Inferior parietal cortex (tissue), 1 donor: ENCODE results near the gene TRRAP.
"Not testable (repeated sequence)": the region's sequence is repeated elsewhere in the genome, so short reads cannot be mapped to it uniquely, and the experiment has no call there.

Experiments
- DNase-seq: peaks from one replicate; pipeline ENCODE4 v3.0.0-alpha.2; 2016; ENCODE audit errors: extremely low spot score

The TRRAP gene

DNA sequence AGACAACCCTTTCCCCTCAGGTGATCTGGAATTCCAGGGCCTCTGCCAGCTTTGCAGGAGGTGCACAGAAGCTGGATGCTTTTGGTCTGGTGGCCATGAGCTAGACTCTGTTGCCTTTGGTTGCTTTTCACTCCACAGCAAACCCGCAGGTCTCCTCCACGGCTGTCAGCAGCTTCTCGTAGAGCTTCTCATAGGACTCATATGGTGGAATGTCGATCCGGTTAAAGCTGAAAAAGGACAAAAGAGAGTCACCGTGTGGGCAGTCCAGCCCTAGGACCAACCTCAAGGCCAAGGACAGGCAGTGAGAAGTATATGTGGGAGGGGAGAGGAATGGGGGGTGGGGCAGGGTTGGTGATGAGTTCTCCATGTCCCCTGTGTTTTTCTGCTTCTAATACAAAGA lies 152.1 kb downstream of the TRRAP start:
- DNase-seq, result no peak

- no peak for DNase-seq
Measured at GRCh38 chr7:99030951-99031350, 152.6 kb downstream of the TRRAP start.

GRCh38 chr7:99031496-99031895 lies 153.2 kb downstream of the TRRAP start:
- DNase-seq, result no peak

DNA sequence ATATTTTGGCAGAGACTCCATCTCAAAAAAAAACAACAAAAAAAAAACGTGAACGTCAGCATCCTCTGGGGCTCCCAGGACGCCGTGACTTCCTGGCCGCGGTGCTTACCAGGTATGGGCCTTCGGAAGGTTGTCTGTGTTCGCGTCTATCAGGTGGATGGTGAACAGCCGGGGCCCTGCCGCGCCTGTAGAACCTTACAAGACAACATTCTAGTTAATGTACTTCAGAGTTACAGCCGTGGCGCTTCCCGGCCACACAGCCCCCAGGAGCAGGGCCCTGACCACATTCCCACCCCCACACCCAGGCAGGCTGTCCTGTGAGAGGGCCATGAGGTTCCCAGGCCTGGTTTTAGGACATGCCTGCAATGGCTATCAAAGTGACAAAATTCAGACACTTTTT lies 154.6 kb downstream of the TRRAP start:
- DNase-seq, result no peak

DNA sequence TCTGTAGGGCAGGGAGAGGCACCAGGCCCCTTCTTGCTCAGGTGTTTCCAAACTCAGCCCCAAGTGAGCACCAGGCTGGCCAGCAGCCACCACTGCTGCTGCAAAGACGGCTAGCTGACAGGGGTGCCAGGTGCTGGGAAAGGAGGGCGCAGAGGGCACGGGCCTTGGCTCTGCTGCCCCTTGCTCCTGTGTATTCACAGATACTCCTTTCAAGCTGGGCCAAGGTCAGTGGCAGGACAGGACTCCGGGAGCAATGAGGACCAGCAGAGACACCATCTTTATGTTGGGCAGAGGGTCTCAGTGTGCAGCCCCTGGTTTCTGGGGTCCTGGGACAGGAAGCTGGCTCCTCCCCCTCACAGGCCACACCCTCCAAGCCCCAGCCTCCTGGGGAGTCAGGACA lies 155.4 kb downstream of the TRRAP start:
- no peak for DNase-seq

GRCh38 chr7:99034932-99035722 lies 156.8 kb downstream of the TRRAP start:
- DNase-seq, result no peak

DNA sequence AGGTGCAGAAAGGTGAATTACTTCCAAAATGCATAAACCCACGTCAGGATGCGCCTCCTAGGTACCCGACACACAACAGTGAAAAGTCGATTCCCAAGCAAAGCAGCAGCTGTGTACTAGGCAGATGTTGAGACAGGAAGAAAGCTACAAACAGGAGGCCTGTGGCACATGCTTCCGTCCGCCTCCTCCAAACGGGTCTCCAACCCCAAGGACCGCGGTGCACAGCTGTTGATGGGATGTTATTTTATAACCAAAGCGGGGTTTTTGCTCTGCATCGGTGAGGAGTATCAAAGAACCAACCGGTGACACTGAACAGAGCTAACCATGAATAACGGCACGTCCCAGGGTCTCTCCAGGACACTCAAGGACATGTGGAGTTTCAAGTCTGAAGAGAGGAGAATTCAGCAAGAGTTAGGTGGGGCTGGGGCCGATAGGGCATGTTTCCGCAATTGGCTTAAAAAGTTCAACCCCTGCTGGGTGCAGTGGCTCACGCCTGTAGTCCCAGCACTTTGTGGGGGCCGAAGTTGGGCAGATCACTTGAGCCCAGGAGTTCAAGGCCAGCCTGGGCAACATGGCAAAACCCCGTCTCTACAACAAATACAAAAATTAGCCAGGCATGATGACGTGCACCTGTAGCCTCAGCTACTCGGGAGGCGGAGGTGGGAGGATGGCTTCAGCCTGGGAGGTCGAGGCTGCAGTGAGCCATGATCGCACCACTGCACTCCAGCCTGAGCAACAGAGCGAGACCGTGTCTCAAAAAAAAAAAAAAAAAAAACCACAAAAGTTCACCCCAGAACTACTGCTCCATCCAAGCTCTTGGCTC lies 157.6 kb downstream of the TRRAP start:
- DNase-seq, result no peak

- DNase-seq, result peak; percentile 77
Measured at GRCh38 chr7:99036546-99037111, 158.3 kb downstream of the TRRAP start.

- no peak for DNase-seq
Measured at GRCh38 chr7:99037327-99037940, 159.1 kb downstream of the TRRAP start.

GRCh38 chr7:99038086-99038855 lies 159.9 kb downstream of the TRRAP start:
- DNase-seq, result no peak

- no peak for DNase-seq
Measured at GRCh38 chr7:99039384-99039891, 161.1 kb downstream of the TRRAP start.

DNA sequence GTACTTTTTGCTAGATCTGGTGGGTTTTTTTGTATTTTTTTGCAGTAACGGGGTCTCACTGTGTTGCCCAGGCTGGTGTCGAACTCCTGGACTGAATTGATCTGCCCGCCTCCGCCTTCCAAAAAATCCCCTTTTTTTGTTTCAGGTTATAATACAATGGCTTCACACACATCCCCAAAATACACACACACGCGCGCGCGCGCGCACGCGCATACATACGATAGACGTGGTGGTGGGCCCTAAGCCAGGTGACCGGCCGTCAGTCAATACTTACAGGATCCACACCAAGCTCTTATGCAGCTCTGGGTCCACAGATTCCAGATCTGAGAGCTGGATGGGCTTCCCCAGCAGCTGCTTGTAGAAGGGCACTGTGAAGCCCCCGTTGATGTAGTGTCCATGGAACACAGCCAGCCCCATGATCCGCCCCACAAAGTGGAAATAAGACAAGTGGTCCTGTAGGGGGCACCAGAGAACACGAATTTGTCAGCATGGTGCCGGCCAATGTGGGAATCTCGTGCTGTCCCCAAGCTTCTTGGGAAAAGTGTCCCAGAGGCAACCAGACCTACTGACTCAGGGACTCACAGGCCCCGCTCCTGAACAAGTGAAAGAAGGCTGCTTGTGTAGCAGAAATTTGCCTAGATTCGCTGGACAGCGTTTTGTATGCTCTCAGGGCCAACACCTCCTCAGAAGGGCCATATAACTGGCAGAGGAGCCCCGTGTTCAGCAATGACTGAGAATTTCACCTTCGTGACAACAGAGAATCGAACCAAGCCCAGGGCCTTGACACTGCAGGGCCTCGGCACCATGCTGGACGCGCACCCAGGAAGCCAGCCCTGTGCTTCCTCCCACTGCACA lies 162.0 kb downstream of the TRRAP start:
- peak; percentile 95 for DNase-seq

- DNase-seq, result no peak
Measured at GRCh38 chr7:99041526-99041925, 163.2 kb downstream of the TRRAP start.

DNA sequence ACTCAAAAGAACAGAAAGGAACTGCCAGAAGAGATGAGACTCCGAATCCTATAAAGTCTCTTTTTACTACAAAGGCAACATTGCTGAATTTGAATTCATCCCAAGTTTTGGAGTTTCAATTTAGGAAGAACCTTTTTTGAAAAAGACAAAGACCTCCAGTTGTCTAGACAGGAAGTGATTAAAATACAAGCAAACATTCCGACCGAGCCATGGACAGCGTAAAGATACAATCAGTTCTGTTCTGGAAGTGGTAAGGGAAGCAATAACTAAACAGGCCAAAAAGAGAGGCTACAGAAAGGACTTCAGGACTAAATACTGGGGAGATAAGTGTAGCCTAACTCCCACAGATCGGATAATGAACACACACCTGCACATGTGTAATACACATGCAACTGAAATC lies 164.6 kb downstream of the TRRAP start:
- DNase-seq, result no peak

DNA sequence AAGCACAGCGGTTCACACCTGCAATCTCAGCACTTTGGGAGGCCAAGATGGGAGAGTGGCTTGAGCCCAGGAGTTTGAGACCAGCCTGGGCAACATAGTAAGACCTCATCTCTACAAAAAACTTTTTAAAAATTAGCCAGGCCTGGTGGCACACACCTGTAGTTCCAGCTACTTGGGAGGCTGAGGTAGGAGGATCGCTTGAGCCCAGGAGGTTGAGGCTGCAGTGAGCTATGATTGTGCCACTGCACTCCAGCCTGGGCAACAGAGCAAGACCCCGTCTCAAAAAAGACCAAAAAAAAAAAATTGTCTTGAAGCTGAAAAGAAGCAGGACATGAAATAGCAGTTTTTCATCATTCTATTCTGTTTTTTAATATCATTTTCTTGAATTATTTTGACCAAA lies 166.5 kb downstream of the TRRAP start:
- DNase-seq, result not testable (repeated sequence)

GRCh38 chr7:99046262-99046661 lies 167.9 kb downstream of the TRRAP start:
- not testable (repeated sequence) for DNase-seq

- no peak for DNase-seq
Measured at GRCh38 chr7:99046722-99047121, 168.4 kb downstream of the TRRAP start.

- no peak for DNase-seq
Measured at GRCh38 chr7:99047526-99048077, 169.3 kb downstream of the TRRAP start.

DNA sequence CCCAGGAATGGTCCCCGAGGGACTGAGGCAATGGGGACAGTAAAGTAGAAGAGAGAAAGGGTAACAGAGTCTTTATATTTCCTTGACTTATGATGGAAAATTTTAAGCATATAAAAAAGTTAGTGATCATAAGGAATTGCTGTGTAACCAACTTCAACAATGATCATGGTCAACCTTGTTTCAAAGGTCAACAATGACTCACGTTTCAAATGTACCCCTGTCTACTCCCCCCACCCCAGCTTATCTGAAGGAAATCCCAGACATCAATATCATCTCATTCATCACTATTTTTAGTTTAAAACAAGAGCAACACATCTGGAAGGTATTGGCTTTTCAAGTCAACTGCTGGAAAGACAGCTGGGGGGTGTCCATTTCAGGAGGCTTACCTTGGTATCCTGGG lies 172.6 kb downstream of the TRRAP start:
- DNase-seq, result no peak

- no peak for DNase-seq
Measured at GRCh38 chr7:99054781-99055180, 176.4 kb downstream of the TRRAP start.
